NCI-H1436 (cell line): ENCODE results near the gene ELAPOR2.
A peak's percentile ranks its signal among the peaks of the same experiment; 100 is the strongest.
"Not testable (repeated sequence)": the region's sequence is repeated elsewhere in the genome, so short reads cannot be mapped to it uniquely, and the experiment has no call there.

Experiments
- DNase-seq: peaks from one replicate; lab custom pipeline; 2025; lab: John Stamatoyannopoulos, UW

The ELAPOR2 gene

GRCh38 chr7:87046456-87046855 lies 13.0 kb downstream of the ELAPOR2 start:
- DNase-seq: no peak

- not testable (repeated sequence) for DNase-seq
Observed at GRCh38 chr7:87044713-87045112, 14.7 kb downstream of the ELAPOR2 start.

DNA sequence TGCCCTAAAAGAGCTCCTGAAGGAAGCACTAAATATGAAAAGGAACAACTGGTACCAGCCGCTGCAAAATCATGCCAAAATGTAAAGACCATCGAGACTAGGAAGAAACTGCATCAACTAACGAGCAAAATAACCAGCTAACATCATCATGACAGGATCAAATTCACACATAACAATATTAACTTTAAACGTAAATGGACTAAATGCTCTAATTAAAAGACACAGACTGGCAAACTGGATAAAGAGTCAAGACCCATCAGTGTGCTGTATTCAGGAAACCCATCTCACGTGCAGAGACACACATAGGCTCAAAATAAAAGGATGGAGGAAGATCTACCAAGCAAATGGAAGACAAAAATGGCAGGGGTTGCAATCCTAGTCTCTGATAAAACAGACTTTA lies 17.9 kb downstream of the ELAPOR2 start:
- not testable (repeated sequence) for DNase-seq

GRCh38 chr7:87039691-87040299 lies 19.7 kb downstream of the ELAPOR2 start:
- DNase-seq: peak; percentile 1

GRCh38 chr7:87038993-87039690 lies 20.3 kb downstream of the ELAPOR2 start:
- no peak for DNase-seq

- peak; percentile 19 for DNase-seq
Observed at GRCh38 chr7:87036985-87037384, 22.5 kb downstream of the ELAPOR2 start.

GRCh38 chr7:87032604-87033339 lies 26.7 kb downstream of the ELAPOR2 start:
- no peak for DNase-seq

GRCh38 chr7:87029078-87029477 lies 30.4 kb downstream of the ELAPOR2 start:
- DNase-seq: no peak

GRCh38 chr7:87028636-87029035 lies 30.8 kb downstream of the ELAPOR2 start:
- no peak for DNase-seq

GRCh38 chr7:87027900-87028299 lies 31.6 kb downstream of the ELAPOR2 start:
- no peak for DNase-seq

DNA sequence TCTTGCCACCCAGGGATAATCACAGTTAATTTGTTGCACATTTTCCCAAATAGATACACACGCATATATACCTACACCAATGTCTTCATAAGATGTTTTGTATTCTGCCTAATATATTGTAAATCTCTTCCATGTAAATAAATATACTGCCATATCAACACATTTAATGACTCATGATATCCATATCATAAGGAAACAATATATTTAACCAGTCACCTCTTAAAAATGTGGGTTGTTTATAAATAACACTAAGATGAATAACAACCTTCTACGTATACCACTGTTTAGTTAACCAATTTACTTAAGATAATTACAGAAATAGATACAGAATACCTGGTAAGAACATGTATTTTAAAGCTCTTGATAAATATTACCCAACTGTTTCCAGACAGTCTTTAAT lies 38.2 kb downstream of the ELAPOR2 start:
- no peak for DNase-seq

DNA sequence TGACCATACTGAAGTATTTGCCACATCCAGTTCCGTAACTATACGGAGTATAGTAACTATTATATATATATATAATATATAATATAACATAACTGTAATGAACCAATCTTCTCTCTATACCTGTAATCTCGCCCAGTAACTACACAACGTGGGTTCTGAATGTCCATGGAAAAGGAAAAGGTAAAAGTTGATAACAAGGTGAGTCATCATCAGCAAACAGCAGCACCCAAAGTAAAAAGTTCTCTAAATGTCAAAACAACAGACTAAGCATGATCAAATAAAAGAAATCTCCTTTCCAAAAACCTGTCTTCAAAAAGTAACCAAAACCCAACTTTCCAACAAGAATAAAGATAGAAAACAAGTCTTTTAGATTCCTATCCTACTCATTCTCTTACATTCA lies 42.8 kb downstream of the ELAPOR2 start:
- no peak for DNase-seq

GRCh38 chr7:87013840-87014190 lies 45.6 kb downstream of the ELAPOR2 start:
- no peak for DNase-seq

- no peak for DNase-seq
Observed at GRCh38 chr7:87013136-87013839, 46.2 kb downstream of the ELAPOR2 start.
